Measurements from ENCODE around the gene COX11.

Gene COX11

DNA sequence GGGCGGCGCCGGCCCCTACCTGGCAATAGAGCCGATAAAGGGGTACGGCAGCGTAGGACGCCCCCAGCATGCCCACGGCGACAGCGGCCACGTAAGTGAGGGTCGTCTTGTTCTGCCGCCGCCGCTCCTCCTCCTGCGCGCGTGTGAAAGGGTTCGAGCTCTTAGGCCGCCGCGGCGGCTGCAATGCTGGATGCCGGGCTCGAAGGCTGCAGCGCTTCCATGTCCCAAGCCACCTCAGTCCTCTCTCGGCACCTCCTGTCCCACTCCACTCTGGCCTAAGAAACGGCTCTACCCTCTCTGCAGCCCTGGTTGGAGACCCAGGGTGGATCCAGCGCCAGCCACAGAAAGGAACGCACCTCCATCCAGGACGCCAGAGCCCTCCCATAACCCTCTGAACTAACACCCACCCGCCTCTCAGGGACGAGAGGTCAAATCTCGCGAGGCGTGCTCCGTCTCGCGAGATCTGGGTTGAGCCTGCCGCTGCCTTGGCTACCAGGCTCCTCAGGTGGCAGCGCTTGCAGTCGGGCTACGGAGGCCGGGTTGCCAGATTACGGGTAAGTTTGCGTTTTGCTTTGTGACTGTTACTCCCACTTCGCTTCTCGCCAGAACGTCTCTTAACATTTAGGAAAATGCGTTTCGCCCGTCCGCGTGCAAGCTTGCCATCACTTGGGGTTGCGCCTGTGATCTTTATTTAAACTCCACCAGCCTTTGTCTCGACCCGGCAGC is at the start of gene COX11, which contains the start of gene STXBP4:
Gene COX11, minus strand, starts transcription at position 393 of the 726 bp plus-strand sequence. Its CDS starts 8 bp downstream, at position 385.
Gene STXBP4, plus strand, starts transcription at position 504 of the 726 bp plus-strand sequence. CDS start 17,455 bp downstream, outside the sequence.
- DNase-seq (ENCODE audit: low spot score): peak; percentile 96

GRCh38 chr17:55005520-55005919 is 37.1 kb upstream of the COX11 start:
- peak; percentile 8 for DNase-seq (ENCODE audit: low spot score)

DNA sequence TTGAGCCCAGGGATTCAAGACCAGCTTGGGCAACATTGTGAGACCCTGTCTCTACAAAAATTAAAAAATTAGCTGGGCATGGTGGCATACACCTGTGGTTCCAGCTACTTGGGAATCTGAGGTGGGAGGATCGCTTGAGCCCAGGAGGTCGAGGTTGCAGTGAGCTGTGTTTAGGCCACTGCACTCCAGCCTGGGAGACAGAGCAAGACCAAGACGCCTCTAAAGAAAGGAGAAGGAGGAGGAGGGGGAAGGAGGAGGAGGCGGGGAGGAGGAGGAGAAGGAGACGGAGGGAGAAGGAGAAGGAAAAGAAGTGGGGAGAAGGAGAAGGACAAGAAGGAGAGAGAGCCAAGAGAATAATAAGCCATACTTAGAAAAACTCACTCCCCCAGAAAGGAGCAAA is 36.0 kb upstream of the COX11 start:
- no peak for DNase-seq (ENCODE audit: low spot score)

- no peak for DNase-seq (ENCODE audit: low spot score)
These were observed 34.0 kb upstream of the COX11 start for GRCh38 chr17:55002458-55002857.

GRCh38 chr17:54996441-54996840 is 28.0 kb upstream of the COX11 start:
- DNase-seq (ENCODE audit: low spot score): no peak

- DNase-seq (ENCODE audit: low spot score): peak; percentile 65
These were observed 24.6 kb upstream of the COX11 start for GRCh38 chr17:54992797-54993639.

- DNase-seq (ENCODE audit: low spot score): no peak
These were observed 23.1 kb upstream of the COX11 start for GRCh38 chr17:54991567-54991966.

- DNase-seq (ENCODE audit: low spot score): no peak
These were observed 21.7 kb upstream of the COX11 start for GRCh38 chr17:54990118-54990517.

DNA sequence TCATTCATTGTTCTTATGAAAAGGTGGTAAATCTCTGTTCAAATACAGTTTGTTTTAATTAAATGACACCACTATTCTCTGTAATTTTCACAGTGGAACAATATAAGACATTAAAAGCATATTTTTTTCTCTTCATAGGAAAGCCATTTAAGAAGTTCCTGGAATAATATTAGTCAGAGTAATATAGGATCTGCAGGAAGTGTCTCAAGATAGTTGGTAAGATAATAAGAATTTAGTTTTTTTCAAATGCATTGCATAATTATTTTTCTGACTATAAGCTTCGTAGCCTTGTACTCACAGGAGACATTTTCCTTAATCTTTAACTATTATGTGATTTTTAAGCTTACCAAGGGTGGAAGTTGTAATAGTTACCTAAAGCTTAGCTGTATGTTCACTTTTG is 17.0 kb upstream of the COX11 start:
- no peak for DNase-seq (ENCODE audit: low spot score)

DNA sequence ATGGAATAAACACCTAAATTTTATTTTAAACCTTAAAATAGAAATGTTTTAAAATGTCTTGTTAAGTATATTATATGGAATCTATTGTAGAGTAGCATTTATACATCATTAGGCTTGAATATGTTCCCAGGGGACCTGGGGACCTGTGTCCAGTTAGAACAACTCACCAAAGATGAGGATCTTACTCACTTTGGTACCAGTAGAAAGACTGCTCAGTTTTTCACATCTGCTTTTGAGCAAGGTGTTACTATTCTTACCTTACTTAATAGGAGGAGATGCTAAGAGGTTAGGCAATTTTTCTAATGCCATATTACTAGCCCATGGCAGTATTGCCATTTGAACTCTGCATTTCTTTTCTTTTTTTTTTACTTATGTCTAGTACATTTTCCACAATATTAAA is 14.8 kb upstream of the COX11 start:
- no peak for DNase-seq (ENCODE audit: low spot score)

GRCh38 chr17:54982399-54982798 is 13.9 kb upstream of the COX11 start:
- DNase-seq (ENCODE audit: low spot score): no peak

DNA sequence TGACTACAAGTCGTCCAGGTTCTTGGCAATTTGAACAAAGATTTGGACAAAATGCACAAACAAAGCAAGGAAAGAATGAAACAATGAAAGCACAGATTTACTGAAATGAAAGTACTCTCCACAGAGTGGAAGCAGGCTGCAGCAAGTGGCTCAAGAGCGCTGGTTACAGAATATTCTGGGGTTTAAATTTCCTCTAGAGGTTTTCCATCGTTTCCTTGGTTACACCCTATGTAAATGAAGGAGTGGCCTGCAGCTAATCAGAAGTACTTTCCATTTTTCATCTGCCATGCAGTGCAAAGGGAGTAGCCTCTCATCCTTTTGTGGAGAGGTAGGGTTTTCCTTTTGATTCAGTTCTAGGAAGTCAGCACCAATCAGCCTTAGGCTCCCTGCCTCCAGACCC is 11.9 kb upstream of the COX11 start:
- no peak for DNase-seq (ENCODE audit: low spot score)

DNA sequence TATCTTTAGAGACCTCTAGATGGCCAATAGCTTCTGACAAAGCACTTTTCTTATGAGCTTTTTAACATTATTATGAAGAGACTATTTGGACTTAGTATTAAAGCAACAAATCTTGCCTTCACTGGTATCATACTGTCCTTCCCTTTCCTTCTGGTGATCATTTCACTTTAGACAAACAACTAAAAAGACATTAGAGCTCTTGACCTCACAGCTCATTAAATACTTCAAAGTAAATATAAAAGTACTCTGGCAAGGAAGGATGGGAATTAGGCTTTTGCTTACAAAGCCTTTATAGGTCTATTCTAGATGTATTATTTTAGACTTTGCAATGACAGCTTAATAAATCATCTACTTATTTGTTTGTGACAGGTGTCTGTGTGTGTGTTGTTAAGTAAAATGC is 11.2 kb upstream of the COX11 start:
- DNase-seq (ENCODE audit: low spot score): no peak

DNA sequence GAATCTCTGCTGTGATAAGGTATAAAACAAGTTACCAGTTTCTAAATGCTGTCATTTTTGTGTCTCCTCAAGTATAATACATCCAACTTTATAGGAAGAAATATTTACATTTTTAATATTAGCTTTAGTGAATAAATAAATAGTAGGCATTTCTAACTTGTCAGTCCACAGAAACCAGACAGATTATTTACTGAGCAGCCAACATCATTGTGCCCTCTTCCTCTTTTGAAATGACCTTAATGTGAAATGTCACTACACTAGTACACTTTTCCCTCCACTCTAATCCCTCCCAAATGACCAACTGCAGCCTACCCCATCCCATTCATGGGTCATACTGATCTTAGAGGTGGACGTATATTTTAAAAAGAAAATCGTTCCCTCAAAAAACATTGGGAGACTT is 9.3 kb upstream of the COX11 start:
- no peak for DNase-seq (ENCODE audit: low spot score)

GRCh38 chr17:54976316-54976715 is 7.9 kb upstream of the COX11 start:
- DNase-seq (ENCODE audit: low spot score): no peak

GRCh38 chr17:54974759-54975158 is 6.3 kb upstream of the COX11 start:
- DNase-seq (ENCODE audit: low spot score): no peak

- DNase-seq (ENCODE audit: low spot score): no peak
These were observed 4.1 kb upstream of the COX11 start for GRCh38 chr17:54972406-54973138.

GRCh38 chr17:54971901-54972300 is 3.4 kb upstream of the COX11 start:
- DNase-seq (ENCODE audit: low spot score): no peak

GRCh38 chr17:54971147-54971546 is 2.7 kb upstream of the COX11 start:
- no peak for DNase-seq (ENCODE audit: low spot score)

- DNase-seq (ENCODE audit: low spot score): peak; percentile 3
These were observed 1.5 kb upstream of the COX11 start for GRCh38 chr17:54969658-54970572.

GRCh38 chr17:54968988-54969332 is 506 bp upstream of the COX11 start:
- DNase-seq (ENCODE audit: low spot score): no peak

Data from CD4-positive, alpha-beta T cell treated with Interleukin-2 at 100 ng/mL for 4 hours (primary cell).